Fibroblast of gingiva (primary cell): ENCODE data around the gene TXNL4A.
"Not testable (repeated sequence)": the region's sequence is repeated elsewhere in the genome, so short reads cannot be mapped to it uniquely, and the experiment has no call there.

Experiments used
- DNase-seq: peaks from one replicate; pipeline ENCODE4 v3.0.0-alpha.2; 2011; ENCODE audit warnings: low read depth

The TXNL4A gene

GRCh38 chr18:79963658-79964329 lies 24.6 kb downstream of the TXNL4A start:
- DNase-seq, result no peak

GRCh38 chr18:79962835-79963657 lies 25.3 kb downstream of the TXNL4A start:
- DNase-seq, result no peak

GRCh38 chr18:79962311-79962710 lies 26.1 kb downstream of the TXNL4A start:
- no peak for DNase-seq

- no peak for DNase-seq
Measured at GRCh38 chr18:79961527-79962291, 26.7 kb downstream of the TXNL4A start.

GRCh38 chr18:79960921-79961526 lies 27.3 kb downstream of the TXNL4A start:
- no peak for DNase-seq

- DNase-seq, result not testable (repeated sequence)
Measured at GRCh38 chr18:79960161-79960801, 28.1 kb downstream of the TXNL4A start.

GRCh38 chr18:79958981-79959380 lies 29.4 kb downstream of the TXNL4A start:
- DNase-seq, result no peak

- DNase-seq, result no peak
Measured at GRCh38 chr18:79956276-79956675, 32.1 kb downstream of the TXNL4A start.

- no peak for DNase-seq
Measured at GRCh38 chr18:79955302-79956075, 32.9 kb downstream of the TXNL4A start.

GRCh38 chr18:79954791-79955190 lies 33.6 kb downstream of the TXNL4A start:
- DNase-seq, result no peak

- DNase-seq, result no peak
Measured at GRCh38 chr18:79953971-79954651, 34.3 kb downstream of the TXNL4A start.

- DNase-seq, result no peak
Measured at GRCh38 chr18:79952996-79953559, 35.3 kb downstream of the TXNL4A start.

- no peak for DNase-seq
Measured at GRCh38 chr18:79952456-79952995, 35.8 kb downstream of the TXNL4A start.

GRCh38 chr18:79951545-79952455 lies 36.6 kb downstream of the TXNL4A start, which contains the start of gene SLC66A2:
TSS of gene SLC66A2 (minus strand) at chr18:79951653. CDS start at chr18:79950926, 727 bp downstream.
- peak; percentile 86 for DNase-seq

- peak; percentile 22 for DNase-seq
Measured at GRCh38 chr18:79950515-79951341, 37.6 kb downstream of the TXNL4A start.

GRCh38 chr18:79949697-79950487 lies 38.5 kb downstream of the TXNL4A start:
- no peak for DNase-seq
